Kidney (tissue), 14 donors: ENCODE results near the gene EML6. TPM values are rescaled to one million over a fixed set of nuclear protein-coding genes. Genes with fewer than 3 reads are reported as not detected.

Experiments used
- DNase-seq, 5 donors: peaks; one replicate each; pipeline ENCODE4 v3.0.0-alpha.2; 2013 to 2020
- FAIRE-seq: peaks from 2 replicates; lab custom pipeline; 2012; peaks lifted over from hg19 to GRCh38; lab: Jason Lieb, UNC
- H3K27ac ChIP-seq, 2 donors: one replicate each; pipeline ENCODE4 v1.7.0; 2013; ENCODE audit warnings: low read depth in 2 of 2, low read length in 2 of 2, inconsistent platforms in 1 of 2
- H3K27me3 ChIP-seq: one replicate; pipeline ENCODE4 v1.7.1; 2013; ENCODE audit warnings: low read length, inconsistent platforms; ENCODE audit not compliant: control insufficient read depth, insufficient read depth
- H3K36me3 ChIP-seq, 3 donors: one replicate each; pipeline versions ENCODE4 v1.7.0 to v1.7.1; 2013; ENCODE audit warnings: low read length in 3 of 3, control low read depth in 1 of 3, inconsistent platforms in 1 of 3; ENCODE audit not compliant: insufficient read depth in 3 of 3, control insufficient read depth in 2 of 3
- H3K4me1 ChIP-seq, 3 donors: one replicate each; pipeline versions ENCODE4 v1.7.0 to v1.7.1; 2013; ENCODE audit warnings: low read length in 3 of 3, inconsistent platforms in 1 of 3, low read depth in 1 of 3; ENCODE audit not compliant: control insufficient read depth in 2 of 3, insufficient read depth in 2 of 3
- H3K4me3 ChIP-seq, 3 donors: one replicate each; pipeline versions ENCODE4 v1.7.0 to v1.8.1; 2013; ENCODE audit warnings: low read length in 3 of 3, control low read depth in 1 of 3, inconsistent platforms in 1 of 3
- H3K9ac ChIP-seq, 3 donors: one replicate each; pipeline versions ENCODE4 v1.7.0 to v1.7.1; 2013; ENCODE audit warnings: low read length in 3 of 3, control low read depth in 1 of 3, inconsistent platforms in 1 of 3
- H3K9me3 ChIP-seq, 3 donors: one replicate each; pipeline versions ENCODE4 v1.7.0 to v1.7.1; 2013; ENCODE audit warnings: low read length in 3 of 3, control low read depth in 1 of 3, inconsistent platforms in 1 of 3; ENCODE audit not compliant: control insufficient read depth in 2 of 3, insufficient read depth in 1 of 3
- CTCF ChIP-seq: IDR thresholded peaks from 3 replicates; pipeline ENCODE4 v1.5.1; 2012; ENCODE audit warnings: mild to moderate bottlenecking, moderate library complexity, borderline replicate concordance; ENCODE audit not compliant: insufficient read depth; ENCODE audit errors: extremely low read depth
- intact Hi-C: fragments of 100-400 bp; cut with DNase I; formaldehyde crosslinking; loops from one replicate; pipeline ENCODE4 v1.11.1; 2022
- polyA plus RNA-seq: library from polyadenylated mRNA; stranded (reverse); fragments of 350-450 nt; fragmentation: Illumina TruSeq; extraction: RNeasy Lipid Tissue Mini Kit (QIAGEN cat#74804); gene quantifications from one replicate; pipeline ENCODE4 v1.2.3, GENCODE V29; 2014; ENCODE audit warnings: low read depth, low replicate concordance; ENCODE audit not compliant: insufficient read depth
- total RNA-seq: library from RNA; stranded (reverse); fragmentation: NEBNext Ultra II Directional; extraction: Animal tissue kit (Norgen Biotek cat#: 25700); gene quantifications from one replicate; pipeline ENCODE4 v1.2.1, GENCODE V29; 2021
- donor health status: control.
- donor health status: control.
- donor health status: control.
- donor health status: control.
- donor health status: control.
- donor health status: DM: yes; HTN: yes; CAD: no.
- donor health status: Normal renal cell carcinoma (clear cell type).

EML6 gene
- total and polyA plus RNA-seq, 2 donors from 2014 or later = 1.7 to 3.1 TPM

- Histone ChIP-seq H3K9ac (no peak overlapping the region), H3K27me3 (no peaks in the 10 kb centered on the region), H3K4me1 (peaks cover 0 to 4% (median 0%) of the 10 kb centered on the region in 3 donors), H3K9me3 (no peaks in the 10 kb centered on the region), H3K4me3 (no peak overlapping the region), H3K27ac (no peak overlapping the region), H3K36me3 (no peaks in the 10 kb centered on the region)
- no peak for FAIRE-seq
- intact Hi-C loops = no loop called here
- no peak for TF ChIP-seq CTCF
- DNase-seq = no peak
Observed at GRCh38 chr2:54855434-54855833, 132.0 kb downstream of the EML6 start.

GRCh38 chr2:54858021-54858681, 134.7 kb downstream of the EML6 start:
- no peaks in the 10 kb centered on the region for H3K27me3 ChIP-seq
- FAIRE-seq = no peak
- no peak overlapping the region for H3K9ac ChIP-seq
- H3K9me3 ChIP-seq = no peaks in the 10 kb centered on the region
- H3K27ac ChIP-seq = no peak overlapping the region
- no peak for DNase-seq
- H3K36me3 ChIP-seq = no peaks in the 10 kb centered on the region
- TF ChIP-seq CTCF = no peak
- H3K4me1 ChIP-seq = peaks cover 0 to 4% (median 0%) of the 10 kb centered on the region in 3 donors
- intact Hi-C loops = no loop called here
- no peak overlapping the region for H3K4me3 ChIP-seq

GRCh38 chr2:54859416-54859815, 136.0 kb downstream of the EML6 start:
- H3K9ac ChIP-seq = no peak overlapping the region
- no peak for FAIRE-seq

More at GRCh38 chr2:54859416-54859815, 136.0 kb downstream of the EML6 start:
- TF ChIP-seq CTCF = no peak
- Histone ChIP-seq H3K36me3 (no peaks in the 10 kb centered on the region), H3K27me3 (no peaks in the 10 kb centered on the region), H3K9me3 (no peaks in the 10 kb centered on the region), H3K27ac (no peak overlapping the region), H3K4me1 (peaks cover 0 to 4% (median 0%) of the 10 kb centered on the region in 3 donors), H3K4me3 (no peak overlapping the region)
- no peak for DNase-seq
- intact Hi-C loops = no loop called here
